Stimulated activated CD4-positive, alpha-beta T cell treated with anti-CD3 and anti-CD28 coated beads, TNF-alpha, amount 100 ng/mL, for 24 hours (primary cell): ENCODE measurements around the gene TRAF7.

Experiments
- DNase-seq, 3 experiments: peaks; one replicate each; pipeline ENCODE4 v3.0.0-alpha.2; 2020; ENCODE audit warnings: low read depth in 3 of 3

The TRAF7 gene

GRCh38 chr16:2216330-2216729, 60.7 kb downstream of the TRAF7 start:
- no peak for DNase-seq

GRCh38 chr16:2223221-2223941, 67.8 kb downstream of the TRAF7 start, which contains the start of gene E4F1:
E4F1 (plus strand) TSS chr16:2223591; CDS start chr16:2223614, 23 bp downstream.
- peak; percentile 99 to 100 (median 100) for DNase-seq

GRCh38 chr16:2223942-2224486, 68.4 kb downstream of the TRAF7 start:
- peak in 1 of 3 experiments; percentile 41 for DNase-seq

GRCh38 chr16:2226245-2226793, 70.7 kb downstream of the TRAF7 start:
- no peak for DNase-seq

- no peak for DNase-seq
Observed at GRCh38 chr16:2226918-2227317, 71.3 kb downstream of the TRAF7 start.
